ENCODE data around the gene ZNF628.
"Not testable (repeated sequence)": the region's sequence is repeated elsewhere in the genome, so short reads cannot be mapped to it uniquely, and the experiment has no call there.

ZNF628 gene

GRCh38 chr19:55443045-55443823, 33.2 kb upstream of the ZNF628 start, which contains the start of gene SHISA7:
Gene SHISA7, minus strand, starts transcription at chr19:55443300. Its CDS starts 437 bp downstream, at chr19:55442863.
- H3K27ac ChIP-seq, result peak within 1 kb of the TSS; percentile 75
- TF ChIP-seq ZFX (IDR thresholded peaks at IDR 0.05; ENCODE audit: borderline replicate concordance) (no peak), CTCF (IDR thresholded peaks at IDR 0.05) (no peak)

- no peak for TF ChIP-seq CTCF (IDR thresholded peaks at IDR 0.05)
- TF ChIP-seq ZFX (IDR thresholded peaks at IDR 0.05; ENCODE audit: borderline replicate concordance), result no peak
- no peak overlapping the region for H3K27ac ChIP-seq
Observed at GRCh38 chr19:55443824-55444480, 32.5 kb upstream of the ZNF628 start.

GRCh38 chr19:55444646-55445045, 31.8 kb upstream of the ZNF628 start:
- no peak overlapping the region for H3K27ac ChIP-seq
- no peak for TF ChIP-seq CTCF (IDR thresholded peaks at IDR 0.05)
- no peak for TF ChIP-seq ZFX (IDR thresholded peaks at IDR 0.05; ENCODE audit: borderline replicate concordance)

GRCh38 chr19:55446060-55446459, 30.4 kb upstream of the ZNF628 start:
- TF ChIP-seq ZFX (IDR thresholded peaks at IDR 0.05; ENCODE audit: borderline replicate concordance), result no peak
- no peak for TF ChIP-seq CTCF (IDR thresholded peaks at IDR 0.05)
- H3K27ac ChIP-seq, result no peak overlapping the region

GRCh38 chr19:55447421-55448174, 28.8 kb upstream of the ZNF628 start:
- H3K27ac ChIP-seq, result peak overlapping the region; percentile 17; the same call in 1 of the 2 replicates
- no peak for TF ChIP-seq ZFX (IDR thresholded peaks at IDR 0.05; ENCODE audit: borderline replicate concordance)
- no peak for TF ChIP-seq CTCF (IDR thresholded peaks at IDR 0.05)

- H3K27ac ChIP-seq, result not testable (repeated sequence)
Observed at GRCh38 chr19:55448175-55448490, 28.3 kb upstream of the ZNF628 start.

GRCh38 chr19:55449469-55449868, 26.9 kb upstream of the ZNF628 start:
- H3K27ac ChIP-seq, result no peak overlapping the region
- TF ChIP-seq ZFX (IDR thresholded peaks at IDR 0.05; ENCODE audit: borderline replicate concordance) (no peak), CTCF (IDR thresholded peaks at IDR 0.05) (no peak)

Measured in 22Rv1 (cell line).